K562 (cell line): ENCODE results near the gene EXTL1. TPM values are rescaled to one million over a fixed set of nuclear protein-coding genes. Genes with fewer than 3 reads are reported as not detected.

Experiments
- ARID4B ChIP-seq: sonication (generic); formaldehyde crosslinking; IDR thresholded peaks from 2 replicates; pipeline ENCODE4 v1.8.0; 2022; ENCODE audit warnings: mild to moderate bottlenecking, missing genetic modification reagents
- CCNT2 ChIP-seq: IDR thresholded peaks from 2 replicates; pipeline ENCODE4 v1.6.1; 2011; ENCODE audit warnings: borderline replicate concordance, low read depth, mild to moderate bottlenecking, moderate library complexity, mixed read lengths, low read length; ENCODE audit not compliant: insufficient read length; ENCODE audit errors: extremely low read depth
- DEAF1 ChIP-seq: fragments of 450-650 bp; formaldehyde crosslinking; IDR thresholded peaks from 2 replicates; pipeline ENCODE4 v1.4.0; 2020; ENCODE audit warnings: mild to moderate bottlenecking, moderate library complexity
- DMBX1 ChIP-seq: fragments of 250-450 bp; sonication (Bioruptor Pico); IDR thresholded peaks from 2 replicates; pipeline ENCODE4 v1.8.0; 2022; ENCODE audit warnings: inconsistent platforms, mild to moderate bottlenecking, moderate library complexity, borderline replicate concordance
- EGR1 ChIP-seq: fragments of 450-650 bp; conservative IDR thresholded peaks from 2 replicates; pipeline ENCODE4 v1.6.1; 2017; ENCODE audit warnings: mild to moderate bottlenecking
- GTF2E2 ChIP-seq: fragments of 200-800 bp; sonication (Bioruptor generic); IDR thresholded peaks from 2 replicates; pipeline ENCODE4 v1.6.1; 2016; ENCODE audit warnings: missing genetic modification characterization, missing compliant biosample characterization
- MAZ ChIP-seq, 2 experiments: fragments of 450-650 bp in 1 of 2; sonication (generic) in 1 of 2; formaldehyde crosslinking; IDR thresholded peaks in 1 of 2; conservative IDR thresholded peaks in 1 of 2; 2 replicates each; pipeline versions ENCODE4 v1.4.0 to v1.5.0; 2020; ENCODE audit warnings: mild to moderate bottlenecking in 1 of 2, missing genetic modification reagents in 1 of 2
- MYC ChIP-seq, 2 experiments: fragments of 250-450 bp in 1 of 2; sonication (Bioruptor Pico) in 1 of 2; IDR thresholded peaks; 2 replicates each; pipeline versions ENCODE4 v1.5.1 to v1.6.1; 2012 to 2021; ENCODE audit warnings: low read depth in 2 of 2, borderline replicate concordance in 1 of 2, improper control_type of control experiment in 1 of 2, low read length in 1 of 2, mild to moderate bottlenecking in 1 of 2, moderate library complexity in 1 of 2
- PHF21A ChIP-seq: fragments of 450-650 bp; IDR thresholded peaks from 2 replicates; pipeline ENCODE4 v1.6.1; 2017; ENCODE audit warnings: low read depth, borderline replicate concordance
- RAD21 ChIP-seq, 2 experiments: fragments of 250-450 bp in 1 of 2; fragments of 450-650 bp in 1 of 2; sonication (Bioruptor Pico) in 1 of 2; formaldehyde crosslinking in 1 of 2; IDR thresholded peaks in 1 of 2; conservative IDR thresholded peaks in 1 of 2; 2 replicates each; pipeline versions ENCODE4 v1.4.0 to v1.8.0; 2020 to 2022; ENCODE audit warnings: mild to moderate bottlenecking in 2 of 2, moderate library complexity in 1 of 2
- RB1 ChIP-seq: fragments of 450-650 bp; IDR thresholded peaks from 2 replicates; pipeline ENCODE4 v1.6.1; 2017; ENCODE audit warnings: low read depth, mild to moderate bottlenecking
- SIN3A ChIP-seq, 2 experiments: fragments of 150-350 bp in 1 of 2; IDR thresholded peaks; 2 replicates each; pipeline ENCODE4 v1.6.1; 2011 to 2016; ENCODE audit warnings: borderline replicate concordance in 2 of 2, low read depth in 2 of 2, low read length in 2 of 2, mild to moderate bottlenecking in 2 of 2, moderate library complexity in 2 of 2; ENCODE audit not compliant: control insufficient read depth in 1 of 2
- SMC3 ChIP-seq: conservative IDR thresholded peaks from 2 replicates; pipeline ENCODE4 v1.6.1; 2011; ENCODE audit warnings: low read depth, low read length, improper control_type of control experiment; ENCODE audit not compliant: insufficient read depth
- STAG1 ChIP-seq: sonication (generic); formaldehyde crosslinking; IDR thresholded peaks from 2 replicates; pipeline ENCODE4 v1.5.0; 2020; ENCODE audit warnings: missing genetic modification reagents, borderline replicate concordance
- TBL1XR1 ChIP-seq, 2 experiments: IDR thresholded peaks; 2 replicates each; pipeline ENCODE4 v1.6.1; 2012; ENCODE audit warnings: improper control_type of control experiment in 2 of 2, low read length in 2 of 2, mild to moderate bottlenecking in 1 of 2
- ZNF395 ChIP-seq: fragments of 200-800 bp; sonication (Bioruptor generic); IDR thresholded peaks from 2 replicates; pipeline ENCODE4 v1.6.1; 2017; ENCODE audit warnings: missing genetic modification characterization, missing compliant biosample characterization
- ZNF644 ChIP-seq: fragments of 200-800 bp; sonication (Bioruptor generic); IDR thresholded peaks from 2 replicates; pipeline ENCODE4 v1.6.1; 2016; ENCODE audit warnings: low read depth, missing genetic modification characterization, missing compliant biosample characterization
- polyA plus RNA-seq, 8 experiments: library from polyadenylated mRNA; depleted of rRNA in 4 of 8; stranded (reverse) in 5 of 8; unstranded in 3 of 8; fragments of >200 nt; fragmentation: Nextera tagmentation in 2 of 8; fragmentation: Illumina TruSeq in 1 of 8; extraction: Ambion mirVana in 2 of 8; extraction: Trizol in 1 of 8; gene quantifications; 2 replicates each; pipeline versions ENCODE4 v1.2.1 to v1.2.3, GENCODE V29; 2011 to 2014; ENCODE audit warnings: inconsistent platforms in 1 of 8, missing spikeins in 1 of 8
- total RNA-seq, 7 experiments: library from RNA; depleted of rRNA in 6 of 7; stranded (reverse); fragments of >200 nt in 6 of 7; fragmentation: Illumina TruSeq in 2 of 7; extraction: Trizol in 2 of 7; gene quantifications; 2 replicates each; pipeline versions ENCODE4 v1.2.1 to v1.2.3, GENCODE V29; 2011 to 2021; ENCODE audit warnings: low replicate concordance in 1 of 7

The EXTL1 gene
- total and polyA plus RNA-seq, 9 of the 15 experiments (the other 6 are each of a cell fraction or from before 2014, with no cell fraction given), result 0.04 to 0.23 (median 0.08) TPM; not detected in 3

- TF ChIP-seq GTF2E2 (no peak), DEAF1 (peak; percentile 97), ZNF395 (CRISPR knock-in tag) (peak; percentile 53; the same call in 1 of the 2 replicates), SIN3A (IDR thresholded peaks at IDR 0.05; ENCODE audit: borderline replicate concordance in 2 of 2, control insufficient read depth in 1 of 2, low read depth in 2 of 2, low read length in 2 of 2) (peak in 1 of 2 experiments; percentile 44; a peak in 2 of 4 replicates), SMC3 (peak; percentile 94), EGR1 (peak; percentile 58; the same call in 1 of the 2 replicates), TBL1XR1 (IDR thresholded peaks at IDR 0.05; ENCODE audit: low read length in 2 of 2) (no peak), ARID4B (CRISPR knock-in tag) (0 out of 2 replicates have a peak, but pooled peaks have one; percentile 23), MAZ (CRISPR knock-in tag; conservative IDR thresholded peaks at IDR 0.05 in 1 of 2, IDR thresholded peaks at IDR 0.05 in 1 of 2) (peak; percentile 47 to 81; a peak in 3 of 4 replicates), CCNT2 (peak; percentile 9), ZNF644 (no peak), PHF21A (peak; percentile 34; the same call in 1 of the 2 replicates), MYC (IDR thresholded peaks at IDR 0.05; ENCODE audit: low read depth, low read length) (peak; percentile 33; the same call in 1 of the 2 replicates), MYC (CRISPR knock-in tag; IDR thresholded peaks at IDR 0.05; ENCODE audit: borderline replicate concordance, low read depth) (no peak), STAG1 (CRISPR knock-in tag) (peak; percentile 95), RAD21 (CRISPR knock-in tag; conservative IDR thresholded peaks at IDR 0.05 in 1 of 2, IDR thresholded peaks at IDR 0.05 in 1 of 2) (peak; percentile 99), DMBX1 (CRISPR knock-in tag) (0 out of 2 replicates have a peak, but pooled peaks have one; percentile 16), RB1 (peak; percentile 96)
Measured at GRCh38 chr1:26035959-26036755, 14.6 kb downstream of the EXTL1 start (continued).
